Hypothalamus (tissue), 51 donors: Measurements from ENCODE around the gene BLTP1.

Source experiments
- DNase-seq, 51 donors: peaks; one replicate each; lab custom pipeline; 2025; lab: John Stamatoyannopoulos, UW

Gene BLTP1

DNA sequence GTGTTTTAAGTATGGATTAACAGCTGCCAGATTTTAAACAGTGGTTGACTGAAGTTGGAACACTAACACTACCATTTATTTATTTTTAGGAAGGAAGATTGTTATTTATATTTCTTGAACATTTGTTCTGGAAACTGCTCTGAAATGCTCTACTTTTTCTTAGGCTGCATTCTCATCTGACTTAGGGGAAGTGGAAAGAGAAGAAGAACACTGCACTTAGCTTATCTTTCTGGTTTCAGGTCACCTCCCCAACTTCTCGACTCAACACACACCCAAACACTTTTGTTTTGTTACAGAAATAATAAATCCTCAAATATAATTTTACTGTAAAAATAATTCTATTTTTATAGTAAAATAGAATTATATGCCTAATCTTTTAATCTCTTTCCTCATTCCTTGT, 18.6 kb downstream of the BLTP1 start:
- DNase-seq: no peak

DNA sequence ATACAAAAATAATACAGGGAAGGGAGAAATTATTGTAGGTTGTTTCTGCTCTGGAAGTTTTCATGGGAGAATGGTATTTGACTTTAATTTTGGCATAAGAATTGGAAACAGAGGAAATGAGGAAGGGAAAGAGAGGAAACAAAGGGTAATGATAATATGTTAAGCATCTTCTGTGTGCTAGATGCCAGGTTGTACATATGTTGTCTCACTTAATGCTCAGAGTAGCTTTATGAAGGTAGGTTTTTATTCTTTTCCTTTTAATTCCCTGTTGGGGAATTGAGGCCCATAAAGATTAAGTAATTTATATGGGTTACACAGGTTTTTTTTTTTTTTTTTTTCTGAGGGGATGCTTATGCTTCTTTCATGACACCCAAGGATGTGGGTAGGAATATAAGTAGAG, 19.2 kb downstream of the BLTP1 start:
- no peak for DNase-seq

DNA sequence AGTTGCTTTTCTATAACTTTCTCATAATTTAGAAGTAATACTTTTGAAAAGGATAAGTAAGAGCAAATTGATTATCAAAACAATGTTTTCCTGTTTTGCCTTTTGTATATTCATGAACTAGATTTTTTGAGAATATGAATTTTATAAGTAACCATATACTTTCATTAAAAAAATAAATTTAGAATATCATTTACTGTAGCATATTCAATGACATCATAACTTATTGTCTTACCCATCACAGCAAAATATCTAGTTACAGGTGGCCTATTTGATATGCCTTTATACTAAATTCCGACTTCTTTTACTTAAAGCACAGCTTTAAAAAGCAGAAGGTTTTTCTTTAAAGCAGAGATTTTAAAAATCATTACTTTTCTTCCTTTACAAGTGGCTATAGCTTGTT, 20.1 kb downstream of the BLTP1 start:
- no peak for DNase-seq

- DNase-seq: no peak
Measured at GRCh38 chr4:122178961-122179360, 26.8 kb downstream of the BLTP1 start.

- DNase-seq: no peak
Measured at GRCh38 chr4:122195718-122196117, 43.6 kb downstream of the BLTP1 start.
